PC-3 (cell line): ENCODE results near the gene KRTAP4-16. TPM values are rescaled to one million over a fixed set of nuclear protein-coding genes. Genes with fewer than 3 reads are reported as not detected.
"Not testable (repeated sequence)": the region's sequence is repeated elsewhere in the genome, so short reads cannot be mapped to it uniquely, and the experiment has no call there.

ENCODE experiments used
- ATAC-seq: fragments of 200-7000 bp; cut with Tn5 transposase; 2 replicates; pipeline ENCODE4 v1.9.1; 2020; ENCODE audit warnings: mild to moderate bottlenecking, moderate library complexity
- BruUV-seq: library from RNA; stranded (reverse); fragments of 400-500 nt; replicated peaks from 2 replicates; lab custom pipeline; 2021; lab: Mats Ljungman, UMichigan
- CTCF ChIA-PET: fragments of 300-600 bp; sonication (Branson Sonifier 250); formaldehyde crosslinking; loops from one replicate; lab custom pipeline; 2022; ENCODE audit warnings: antibody characterized with exemption; lab: Charles Lee
- POLR2A ChIA-PET: fragments of 300-600 bp; sonication (Branson Sonifier 250); formaldehyde crosslinking; loops from one replicate; lab custom pipeline; 2022; ENCODE audit warnings: antibody characterized with exemption; ENCODE audit not compliant: unreplicated experiment; lab: Charles Lee
- DNase-seq: peaks from one replicate; pipeline ENCODE4 v3.0.0-alpha.2; 2015
- H2AFZ ChIP-seq: fragments of 300-600 bp; sonication (generic); 2 replicates; pipeline ENCODE4 v1.6.0; 2016; ENCODE audit warnings: antibody characterized with exemption, low read length
- H3F3A ChIP-seq: fragments of 300-600 bp; sonication (generic); one replicate; pipeline ENCODE4 v1.6.0; 2017; ENCODE audit warnings: antibody characterized with exemption, low read length, control low read depth, mild to moderate bottlenecking; ENCODE audit not compliant: unreplicated experiment
- H3K27ac ChIP-seq: fragments of 300-600 bp; sonication (generic); 2 replicates; pipeline ENCODE4 v1.5.1; 2016; ENCODE audit warnings: mild to moderate bottlenecking, low read length
- H3K27me3 ChIP-seq: fragments of 300-600 bp; sonication (generic); 2 replicates; pipeline ENCODE4 v1.6.1; 2016; ENCODE audit warnings: low read length, mixed read lengths
- H3K36me3 ChIP-seq: fragments of 300-600 bp; sonication (generic); 2 replicates; pipeline ENCODE4 v1.6.1; 2016; ENCODE audit warnings: low read depth, mixed run types, low read length, mixed read lengths
- H3K4me1 ChIP-seq: fragments of 300-600 bp; sonication (generic); 2 replicates; pipeline ENCODE4 v1.5.1; 2016; ENCODE audit warnings: low read length; ENCODE audit not compliant: insufficient read depth
- H3K4me2 ChIP-seq: fragments of 300-600 bp; sonication (generic); 2 replicates; pipeline ENCODE4 v1.6.0; 2016; ENCODE audit warnings: low read length
- H3K4me3 ChIP-seq: fragments of 300-600 bp; sonication (generic); 2 replicates; pipeline ENCODE4 v1.5.1; 2016; ENCODE audit warnings: mild to moderate bottlenecking, low read length, mixed read lengths
- H3K79me2 ChIP-seq: fragments of 300-600 bp; sonication (generic); 2 replicates; pipeline ENCODE4 v1.6.1; 2017; ENCODE audit warnings: low read length, mixed read lengths
- H3K9ac ChIP-seq: fragments of 300-600 bp; sonication (generic); 2 replicates; pipeline ENCODE4 v1.6.0; 2016; ENCODE audit warnings: mild to moderate bottlenecking, low read length
- H3K9me2 ChIP-seq: fragments of 300-600 bp; sonication (generic); replicated peaks from 2 replicates; pipeline ENCODE4 v1.6.1; 2016; ENCODE audit warnings: mixed run types, low read length, mixed read lengths
- H3K9me3 ChIP-seq: fragments of 300-600 bp; sonication (generic); 2 replicates; pipeline ENCODE4 v1.6.1; 2016; ENCODE audit warnings: low read length, mixed read lengths
- H4K20me1 ChIP-seq: fragments of 300-600 bp; sonication (generic); 2 replicates; pipeline ENCODE4 v1.6.1; 2016; ENCODE audit warnings: low read length, mixed read lengths
- EZH2 ChIP-seq: fragments of 300-600 bp; sonication (generic); IDR thresholded peaks from one replicate; pipeline ENCODE4 v1.6.1; 2017; ENCODE audit warnings: antibody characterized with exemption, mild to moderate bottlenecking, low read length; ENCODE audit not compliant: unreplicated experiment
- EZH2phosphoT487 ChIP-seq: fragments of 300-600 bp; sonication (generic); IDR thresholded peaks from 2 replicates; pipeline ENCODE4 v1.6.1; 2018; ENCODE audit warnings: mild to moderate bottlenecking, antibody characterized with exemption, low read length, borderline replicate concordance
- intact Hi-C: fragments of 100-400 bp; cut with micrococcal nuclease; formaldehyde crosslinking; loops from 2 replicates; pipeline ENCODE4 v1.9.0; 2023
- total RNA-seq: library from RNA; depleted of rRNA; stranded (reverse); fragments of >200 nt; gene quantifications from 2 replicates; pipeline ENCODE4 v1.2.3, GENCODE V29; 2014
- TF ChIP-seq, protein P1 (sequence below): fragments of 300-600 bp; sonication (generic); conservative IDR thresholded peaks from 2 replicates; pipeline ENCODE4 v1.5.1; 2017; ENCODE audit warnings: antibody characterized with exemption, low read depth, mild to moderate bottlenecking, low read length

Gene KRTAP4-16
- total RNA-seq, 1 experiment from 2014 or later: not detected

DNA sequence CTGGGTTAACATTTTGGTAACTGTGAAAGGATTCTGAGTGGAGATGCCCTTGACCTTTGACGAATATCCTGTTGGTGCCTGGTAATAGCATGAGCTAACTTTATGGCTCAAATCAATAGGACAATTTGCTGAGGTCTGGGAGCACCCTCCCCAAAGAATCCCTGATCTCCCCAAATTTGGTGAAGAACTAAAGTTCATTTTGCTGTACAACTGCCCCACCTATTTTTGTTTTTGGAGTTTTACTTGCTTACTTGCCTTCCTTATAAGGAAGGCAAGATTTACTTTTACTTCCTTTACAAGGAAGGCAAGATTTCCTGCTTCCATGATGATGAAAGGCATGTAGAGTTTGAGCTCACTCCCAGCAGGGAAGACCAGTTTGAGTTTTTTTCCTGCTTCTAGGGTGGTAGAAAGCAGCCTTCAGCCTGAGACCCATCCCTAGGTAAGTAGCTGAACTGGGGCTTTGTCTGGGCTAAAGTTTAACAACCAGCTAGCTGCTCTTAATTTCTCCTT, 6.0 kb upstream of the KRTAP4-16 start:
- intact Hi-C loops: no loop called here
- H3K36me3 ChIP-seq: peaks cover 10% of the 10 kb centered on the region; the same call in 1 of the 2 replicates
- BruUV-seq: no TSS peak
- H3K27ac ChIP-seq: no peak overlapping the region
- H4K20me1 ChIP-seq: no peaks in the 10 kb centered on the region
- no peak overlapping the region for H3K4me3 ChIP-seq
- no peak for DNase-seq
- peaks cover 14% of the 10 kb centered on the region for H3K4me1 ChIP-seq
- no peaks in the 10 kb centered on the region for H3K27me3 ChIP-seq
- no peak for ATAC-seq
- no peaks in the 10 kb centered on the region for H3K9me2 ChIP-seq
- peaks cover 12% of the 10 kb centered on the region; the same call in 1 of the 2 replicates for H3K9me3 ChIP-seq
- TF ChIP-seq, protein P1, sequence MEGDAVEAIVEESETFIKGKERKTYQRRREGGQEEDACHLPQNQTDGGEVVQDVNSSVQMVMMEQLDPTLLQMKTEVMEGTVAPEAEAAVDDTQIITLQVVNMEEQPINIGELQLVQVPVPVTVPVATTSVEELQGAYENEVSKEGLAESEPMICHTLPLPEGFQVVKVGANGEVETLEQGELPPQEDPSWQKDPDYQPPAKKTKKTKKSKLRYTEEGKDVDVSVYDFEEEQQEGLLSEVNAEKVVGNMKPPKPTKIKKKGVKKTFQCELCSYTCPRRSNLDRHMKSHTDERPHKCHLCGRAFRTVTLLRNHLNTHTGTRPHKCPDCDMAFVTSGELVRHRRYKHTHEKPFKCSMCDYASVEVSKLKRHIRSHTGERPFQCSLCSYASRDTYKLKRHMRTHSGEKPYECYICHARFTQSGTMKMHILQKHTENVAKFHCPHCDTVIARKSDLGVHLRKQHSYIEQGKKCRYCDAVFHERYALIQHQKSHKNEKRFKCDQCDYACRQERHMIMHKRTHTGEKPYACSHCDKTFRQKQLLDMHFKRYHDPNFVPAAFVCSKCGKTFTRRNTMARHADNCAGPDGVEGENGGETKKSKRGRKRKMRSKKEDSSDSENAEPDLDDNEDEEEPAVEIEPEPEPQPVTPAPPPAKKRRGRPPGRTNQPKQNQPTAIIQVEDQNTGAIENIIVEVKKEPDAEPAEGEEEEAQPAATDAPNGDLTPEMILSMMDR: no peak
- TF ChIP-seq EZH2: no peak
- TF ChIP-seq EZH2phosphoT487: no peak
- no peak overlapping the region for H3K4me2 ChIP-seq
- ChIA-PET CTCF (no interaction called here), POLR2A (no interaction called here)
- H3F3A ChIP-seq: no peaks in the 10 kb centered on the region
- no peak overlapping the region for H3K9ac ChIP-seq
- H2AFZ ChIP-seq: no peak overlapping the region
- no peaks in the 10 kb centered on the region for H3K79me2 ChIP-seq

DNA sequence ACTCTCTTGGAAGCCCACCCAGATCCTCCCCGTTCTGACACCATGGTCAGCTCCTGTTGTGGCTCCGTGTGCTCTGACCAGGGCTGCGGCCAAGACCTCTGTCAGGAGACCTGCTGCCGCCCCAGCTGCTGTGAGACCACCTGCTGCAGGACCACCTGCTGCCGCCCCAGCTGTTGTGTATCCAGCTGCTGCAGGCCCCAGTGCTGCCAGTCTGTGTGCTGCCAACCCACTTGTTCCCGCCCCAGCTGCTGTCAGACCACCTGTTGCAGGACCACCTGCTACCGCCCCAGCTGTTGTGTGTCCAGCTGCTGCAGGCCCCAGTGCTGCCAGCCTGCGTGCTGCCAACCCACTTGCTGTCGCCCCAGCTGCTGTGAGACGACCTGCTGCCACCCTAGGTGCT, 3.3 kb upstream of the KRTAP4-16 start, which contains the start of gene KRTAP4-9:
Gene KRTAP4-9 (plus strand): TSS at position 43 of the 400 bp plus-strand sequence. CDS start 0 bp downstream, at position 43.
- H3K27me3 ChIP-seq, BruUV-seq: not testable (repeated sequence)

DNA sequence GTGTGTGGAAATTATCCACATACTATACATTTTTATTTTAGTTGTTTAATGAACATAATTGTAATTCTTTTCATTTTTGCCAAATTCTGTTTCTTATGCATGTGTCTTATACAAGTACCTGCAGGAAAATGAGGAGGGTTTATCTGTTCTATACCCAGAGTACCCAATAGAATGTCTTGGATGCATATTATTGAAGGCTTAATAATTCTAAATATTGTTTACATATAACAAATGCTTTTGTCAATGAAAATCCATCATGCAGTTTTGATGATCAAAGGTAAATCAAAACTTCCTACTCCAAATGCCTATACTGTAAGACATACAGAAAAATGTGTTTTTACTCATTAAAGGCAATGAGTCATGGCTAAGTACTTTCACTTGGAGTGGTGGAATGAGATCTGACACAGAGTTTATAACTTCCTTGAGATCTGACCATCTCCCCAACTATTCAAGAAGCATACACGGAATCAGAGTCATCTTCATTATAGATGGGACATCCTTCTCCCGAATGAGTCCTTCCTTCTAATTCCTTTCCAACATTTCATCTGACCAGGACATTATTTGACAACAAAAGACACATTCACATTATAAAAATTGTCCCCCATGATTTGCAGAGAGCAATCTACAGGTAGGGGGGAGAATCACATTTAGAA, 2.5 kb upstream of the KRTAP4-16 start:
- peaks cover 31% of the 10 kb centered on the region for H3K4me1 ChIP-seq
- H3K79me2 ChIP-seq, H3K27me3 ChIP-seq, H3F3A ChIP-seq, H3K36me3 ChIP-seq, intact Hi-C loops, H3K9me2 ChIP-seq, H3K9ac ChIP-seq, CTCF ChIA-PET, H3K9me3 ChIP-seq, H2AFZ ChIP-seq, H4K20me1 ChIP-seq, POLR2A ChIA-PET, BruUV-seq: not testable (repeated sequence)
- peak overlapping the region; percentile 54 for H3K4me2 ChIP-seq
- ATAC-seq (peak; percentile 87), DNase-seq (peak; percentile 59)
- peak overlapping the region; percentile 50 for H3K27ac ChIP-seq
- peak overlapping the region; percentile 36; the same call in 1 of the 2 replicates for H3K4me3 ChIP-seq

More for the DNA sequence above, 3.3 kb upstream of the KRTAP4-16 start, which contains the start of gene KRTAP4-9:
- peaks cover 24% of the 10 kb centered on the region for H3K4me1 ChIP-seq
- peak within 1 kb of the TSS; percentile 36; the same call in 1 of the 2 replicates for H3K4me3 ChIP-seq
- DNase-seq, H4K20me1 ChIP-seq, H3K79me2 ChIP-seq, intact Hi-C loops, POLR2A ChIA-PET, H3K9me2 ChIP-seq, H2AFZ ChIP-seq, H3K36me3 ChIP-seq, CTCF ChIA-PET, H3K9me3 ChIP-seq, H3K9ac ChIP-seq, H3F3A ChIP-seq, ATAC-seq: not testable (repeated sequence)
- peak within 1 kb of the TSS; percentile 50 for H3K27ac ChIP-seq
- H3K4me2 ChIP-seq: peak within 1 kb of the TSS; percentile 54
